Progenitor cell of endocrine pancreas (in vitro differentiated cells): ENCODE measurements around the gene TRPC4. TPM values are rescaled to one million over a fixed set of nuclear protein-coding genes. Genes with fewer than 3 reads are reported as not detected.

Experiments
- DNase-seq: peaks from one replicate; pipeline ENCODE4 v3.0.0; 2021; ENCODE audit warnings: low spot score; ENCODE audit not compliant: unreplicated experiment
- H3K27ac Mint-ChIP-seq: 2 replicates; pipeline ENCODE4 v1.8.0; 2021; ENCODE audit warnings: mild to moderate bottlenecking, moderate library complexity, mixed read lengths
- H3K27me3 Mint-ChIP-seq: 2 replicates; pipeline ENCODE4 v1.8.0; 2021; ENCODE audit warnings: mixed read lengths
- H3K36me3 Mint-ChIP-seq: 2 replicates; pipeline ENCODE4 v1.8.0; 2022; ENCODE audit warnings: mixed read lengths; ENCODE audit not compliant: insufficient read depth
- H3K4me1 Mint-ChIP-seq: 2 replicates; pipeline ENCODE4 v1.8.0; 2021; ENCODE audit warnings: low read depth, mixed read lengths
- H3K4me3 Mint-ChIP-seq: 2 replicates; pipeline ENCODE4 v1.8.0; 2021; ENCODE audit warnings: low read depth, mild to moderate bottlenecking, moderate library complexity, mixed read lengths
- H3K9me3 Mint-ChIP-seq: 2 replicates; pipeline ENCODE4 v1.8.0; 2021; ENCODE audit warnings: low read depth, mixed read lengths
- total RNA-seq: library from RNA; stranded (reverse); gene quantifications from 2 replicates; pipeline ENCODE4 v1.2.1, GENCODE V29; 2021
- TF ChIP-seq, protein P1 (sequence below): fragments of 200-600 bp; sonication (generic); IDR thresholded peaks from one replicate; pipeline ENCODE4 v1.5.0; 2021; ENCODE audit warnings: antibody characterized with exemption, mild to moderate bottlenecking; ENCODE audit not compliant: unreplicated experiment

Gene TRPC4
- total RNA-seq, 1 donor from 2014 or later, result 4.2 TPM

DNA sequence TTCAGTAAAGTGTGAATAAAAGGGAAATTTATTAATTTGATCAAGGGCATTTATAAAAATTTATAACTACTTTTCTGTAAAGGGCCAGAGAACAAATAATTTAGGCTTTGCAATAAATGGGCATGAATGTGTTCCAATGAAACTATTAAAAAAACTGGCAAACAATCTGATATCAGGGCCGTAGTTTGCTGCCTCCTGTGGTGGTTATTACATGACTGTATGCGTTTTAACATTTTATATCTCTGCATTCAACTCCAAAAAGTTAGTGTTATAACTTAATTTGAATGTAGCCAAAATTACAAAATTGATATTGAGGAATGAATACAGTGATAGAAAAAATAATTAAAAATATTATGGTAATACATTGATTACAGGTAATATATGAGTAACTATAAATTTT lies 190.5 kb downstream of the TRPC4 start:
- H3K27me3 Mint-ChIP-seq, result no peaks in the 10 kb centered on the region
- TF ChIP-seq, protein P1, sequence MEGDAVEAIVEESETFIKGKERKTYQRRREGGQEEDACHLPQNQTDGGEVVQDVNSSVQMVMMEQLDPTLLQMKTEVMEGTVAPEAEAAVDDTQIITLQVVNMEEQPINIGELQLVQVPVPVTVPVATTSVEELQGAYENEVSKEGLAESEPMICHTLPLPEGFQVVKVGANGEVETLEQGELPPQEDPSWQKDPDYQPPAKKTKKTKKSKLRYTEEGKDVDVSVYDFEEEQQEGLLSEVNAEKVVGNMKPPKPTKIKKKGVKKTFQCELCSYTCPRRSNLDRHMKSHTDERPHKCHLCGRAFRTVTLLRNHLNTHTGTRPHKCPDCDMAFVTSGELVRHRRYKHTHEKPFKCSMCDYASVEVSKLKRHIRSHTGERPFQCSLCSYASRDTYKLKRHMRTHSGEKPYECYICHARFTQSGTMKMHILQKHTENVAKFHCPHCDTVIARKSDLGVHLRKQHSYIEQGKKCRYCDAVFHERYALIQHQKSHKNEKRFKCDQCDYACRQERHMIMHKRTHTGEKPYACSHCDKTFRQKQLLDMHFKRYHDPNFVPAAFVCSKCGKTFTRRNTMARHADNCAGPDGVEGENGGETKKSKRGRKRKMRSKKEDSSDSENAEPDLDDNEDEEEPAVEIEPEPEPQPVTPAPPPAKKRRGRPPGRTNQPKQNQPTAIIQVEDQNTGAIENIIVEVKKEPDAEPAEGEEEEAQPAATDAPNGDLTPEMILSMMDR, result peak; percentile 38
- no peak for DNase-seq
- peaks cover 1% of the 10 kb centered on the region for H3K36me3 Mint-ChIP-seq
- H3K4me1 Mint-ChIP-seq, result peaks cover 30% of the 10 kb centered on the region
- no peaks in the 10 kb centered on the region for H3K9me3 Mint-ChIP-seq
- no peak overlapping the region for H3K4me3 Mint-ChIP-seq
- H3K27ac Mint-ChIP-seq, result no peak overlapping the region

DNA sequence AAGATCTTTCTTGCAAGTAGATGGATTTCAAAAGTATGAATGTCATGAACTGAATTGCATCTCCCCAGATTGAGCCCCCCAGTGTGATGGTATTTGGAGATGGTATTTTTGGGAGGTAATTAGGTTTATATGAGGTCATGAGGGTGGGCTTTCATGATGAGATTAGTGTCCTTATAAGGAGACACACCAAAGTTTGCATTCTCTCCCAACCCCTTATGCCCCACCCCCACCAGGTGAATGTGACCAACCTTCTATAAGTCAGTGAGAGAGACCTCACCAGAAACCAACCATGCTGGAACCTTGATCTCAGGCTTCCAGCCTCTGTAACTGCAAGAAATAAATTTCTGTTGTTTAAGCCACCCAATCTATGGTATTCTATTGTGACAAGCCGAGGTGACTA lies 199.7 kb downstream of the TRPC4 start:
- DNase-seq, result no peak
- H3K4me3 Mint-ChIP-seq, result no peak overlapping the region
- no peaks in the 10 kb centered on the region for H3K9me3 Mint-ChIP-seq
- no peak overlapping the region for H3K27ac Mint-ChIP-seq
- H3K36me3 Mint-ChIP-seq, result no peaks in the 10 kb centered on the region
- no peaks in the 10 kb centered on the region for H3K4me1 Mint-ChIP-seq
- TF ChIP-seq, protein P1, result no peak
- no peaks in the 10 kb centered on the region for H3K27me3 Mint-ChIP-seq

DNA sequence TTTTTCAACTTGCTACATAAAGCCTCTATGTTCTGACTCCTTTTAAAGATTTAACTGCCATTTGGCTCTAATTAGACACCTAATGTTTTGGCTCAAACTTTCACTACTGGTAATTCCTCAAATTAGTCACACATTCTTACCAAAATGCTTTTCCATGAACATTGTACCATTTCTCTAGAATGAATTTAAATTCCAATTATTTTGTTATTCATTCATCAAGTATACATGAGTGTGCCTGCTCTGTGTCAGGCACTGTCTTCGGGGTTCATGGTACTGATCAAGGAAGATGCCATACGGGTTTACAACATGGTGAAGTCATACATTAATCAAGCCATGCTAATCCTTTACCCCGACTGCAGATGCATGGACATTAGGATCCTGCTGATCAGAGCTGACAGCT lies 201.9 kb downstream of the TRPC4 start:
- H3K4me3 Mint-ChIP-seq, result no peak overlapping the region
- no peaks in the 10 kb centered on the region for H3K27me3 Mint-ChIP-seq
- DNase-seq, result no peak

DNA sequence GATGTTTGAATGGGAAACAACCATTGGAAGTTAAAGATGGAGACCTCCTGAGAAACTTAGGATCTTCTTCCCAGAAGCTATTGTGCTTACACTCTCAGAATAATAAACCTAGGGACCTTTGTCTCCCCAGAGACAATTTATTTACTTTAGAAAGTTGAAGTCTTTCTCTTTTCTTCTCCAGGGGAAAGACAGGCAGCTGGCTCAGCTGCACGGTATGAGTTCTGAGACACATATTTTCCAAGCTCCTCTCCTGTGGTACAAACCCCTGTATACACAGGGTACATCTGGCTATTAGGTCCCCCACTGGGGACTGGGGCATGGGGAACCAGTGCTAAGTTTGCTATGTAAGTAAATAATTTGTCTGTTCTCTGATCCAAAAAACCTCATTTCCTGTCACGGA lies 203.5 kb downstream of the TRPC4 start:
- H3K4me1 Mint-ChIP-seq, result no peaks in the 10 kb centered on the region
- DNase-seq, result no peak
- TF ChIP-seq, protein P1, result no peak
- no peaks in the 10 kb centered on the region for H3K27me3 Mint-ChIP-seq
- no peaks in the 10 kb centered on the region for H3K36me3 Mint-ChIP-seq
- H3K27ac Mint-ChIP-seq, result no peak overlapping the region
- no peak overlapping the region for H3K4me3 Mint-ChIP-seq
- no peaks in the 10 kb centered on the region for H3K9me3 Mint-ChIP-seq

More for the DNA sequence above, 201.9 kb downstream of the TRPC4 start:
- no peaks in the 10 kb centered on the region for H3K36me3 Mint-ChIP-seq
- H3K4me1 Mint-ChIP-seq, result no peaks in the 10 kb centered on the region
- TF ChIP-seq, protein P1, result no peak
- no peaks in the 10 kb centered on the region for H3K9me3 Mint-ChIP-seq
- no peak overlapping the region for H3K27ac Mint-ChIP-seq

DNA sequence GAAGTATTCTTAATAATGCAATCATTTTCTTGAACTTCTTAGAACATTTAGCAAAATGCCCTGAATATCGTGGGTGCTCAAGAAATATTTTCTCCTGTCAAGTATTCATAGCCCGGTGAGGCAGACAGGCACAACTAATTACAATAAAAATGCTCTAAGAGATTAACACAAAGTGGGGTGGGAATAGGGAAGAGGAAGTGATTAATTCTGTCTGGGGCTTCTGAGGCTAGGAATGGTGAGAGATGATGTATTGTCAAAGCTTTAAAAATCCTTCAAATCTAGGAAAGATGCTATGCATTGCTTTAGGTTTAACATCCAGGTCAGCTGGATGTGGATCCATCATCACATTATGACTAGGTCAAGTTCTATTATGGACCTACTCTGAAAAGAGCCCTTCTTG lies 204.2 kb downstream of the TRPC4 start:
- no peaks in the 10 kb centered on the region for H3K36me3 Mint-ChIP-seq
- no peaks in the 10 kb centered on the region for H3K9me3 Mint-ChIP-seq
- no peaks in the 10 kb centered on the region for H3K4me1 Mint-ChIP-seq
- H3K27ac Mint-ChIP-seq, result no peak overlapping the region
- no peak overlapping the region for H3K4me3 Mint-ChIP-seq
- TF ChIP-seq, protein P1, result no peak
- H3K27me3 Mint-ChIP-seq, result no peaks in the 10 kb centered on the region
- DNase-seq, result no peak
